UCSD-AML1 (cell line): ENCODE measurements around the gene TMEM120B.

Experiments used
- DNase-seq: peaks from one replicate; lab custom pipeline; 2025; ENCODE audit not compliant: unreplicated experiment; lab: John Stamatoyannopoulos, UW

Gene TMEM120B

DNA sequence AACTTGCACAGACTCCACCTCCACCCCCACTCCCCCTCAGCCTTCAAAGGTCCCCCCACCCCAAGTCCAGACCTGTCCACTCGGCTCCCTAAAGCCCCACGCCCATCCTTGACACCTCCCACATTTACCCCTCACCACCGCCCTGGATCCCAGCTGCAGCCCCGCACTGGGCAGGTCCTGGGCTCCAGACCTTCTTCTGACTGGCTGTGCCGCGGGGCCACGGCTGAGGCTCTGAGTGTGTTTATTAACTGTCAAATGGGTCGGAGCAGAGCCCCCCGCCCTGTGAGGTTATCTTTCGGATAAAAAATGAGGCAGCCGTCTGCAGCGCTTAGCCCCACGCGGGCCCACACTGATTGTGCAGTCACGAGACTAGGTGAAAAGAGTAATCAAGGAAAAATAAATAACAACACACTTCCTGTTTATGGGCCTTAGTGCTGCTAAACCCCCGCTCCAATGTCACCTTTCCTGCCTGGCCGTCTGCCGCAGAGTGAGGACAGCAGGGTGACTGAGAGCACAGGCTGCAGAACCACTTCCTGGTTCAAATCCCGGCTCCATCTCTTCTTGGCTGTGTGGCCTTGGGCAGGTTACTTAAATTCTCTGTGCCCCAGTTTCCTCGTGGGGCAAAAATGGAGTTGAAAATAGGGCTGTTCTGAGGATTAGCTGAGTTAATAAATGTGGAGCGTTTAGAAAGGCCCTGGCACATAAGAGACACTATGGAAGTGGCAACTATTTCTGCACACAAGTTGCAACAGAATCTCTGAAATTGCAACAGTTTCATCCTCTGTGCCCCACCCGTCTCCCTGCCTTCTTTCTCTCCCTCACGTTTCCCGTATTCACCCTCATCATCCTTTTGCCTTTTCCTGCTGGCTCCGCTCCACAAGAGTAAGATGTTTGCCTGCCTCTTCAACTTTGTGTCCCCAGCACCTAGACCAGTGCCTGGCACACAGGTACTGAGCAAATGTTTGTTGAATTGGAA, 100.7 kb downstream of the TMEM120B start:
- DNase-seq = no peak

DNA sequence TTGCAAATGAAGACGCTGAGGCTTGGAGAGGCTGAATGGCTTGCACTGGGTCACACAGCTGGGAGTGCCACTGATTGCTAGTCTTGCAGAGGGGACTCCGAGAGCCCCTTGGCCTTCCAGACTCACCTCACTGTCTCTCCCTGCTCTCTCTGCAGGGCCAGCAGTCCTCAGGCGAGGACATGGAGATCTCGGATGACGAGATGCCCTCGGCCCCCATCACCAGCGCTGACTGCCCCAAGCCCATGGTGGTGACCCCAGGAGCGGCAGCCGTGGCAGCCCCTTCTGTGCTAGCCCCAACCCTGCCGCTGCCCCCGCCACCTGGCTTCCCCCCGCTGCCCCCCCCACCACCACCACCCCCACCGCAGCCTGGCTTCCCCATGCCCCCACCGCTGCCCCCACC, 101.4 kb downstream of the TMEM120B start:
- no peak for DNase-seq

DNA sequence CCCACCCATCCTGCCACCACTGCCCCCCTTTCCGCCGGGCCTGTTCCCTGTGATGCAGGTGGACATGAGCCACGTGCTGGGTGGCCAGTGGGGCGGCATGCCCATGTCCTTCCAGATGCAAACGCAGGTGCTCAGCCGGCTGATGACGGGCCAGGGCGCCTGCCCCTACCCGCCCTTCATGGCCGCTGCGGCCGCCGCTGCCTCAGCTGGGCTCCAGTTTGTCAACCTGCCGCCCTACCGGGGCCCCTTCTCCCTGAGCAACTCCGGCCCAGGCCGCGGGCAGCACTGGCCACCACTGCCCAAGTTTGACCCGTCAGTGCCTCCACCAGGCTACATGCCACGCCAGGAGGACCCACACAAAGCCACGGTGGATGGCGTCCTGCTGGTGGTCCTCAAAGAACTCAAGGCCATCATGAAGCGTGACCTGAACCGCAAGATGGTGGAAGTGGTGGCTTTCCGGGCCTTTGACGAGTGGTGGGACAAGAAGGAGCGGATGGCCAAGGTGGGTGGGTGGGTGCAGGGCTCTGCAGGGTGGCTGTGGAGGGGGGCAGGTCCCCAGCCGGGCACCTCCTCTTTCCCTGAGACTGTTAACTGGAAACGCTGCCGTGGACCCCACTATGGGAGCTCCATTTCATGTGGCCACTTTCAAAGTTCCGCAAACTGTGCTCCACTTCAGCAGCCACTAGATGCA, 102.0 kb downstream of the TMEM120B start:
- DNase-seq = no peak

DNA sequence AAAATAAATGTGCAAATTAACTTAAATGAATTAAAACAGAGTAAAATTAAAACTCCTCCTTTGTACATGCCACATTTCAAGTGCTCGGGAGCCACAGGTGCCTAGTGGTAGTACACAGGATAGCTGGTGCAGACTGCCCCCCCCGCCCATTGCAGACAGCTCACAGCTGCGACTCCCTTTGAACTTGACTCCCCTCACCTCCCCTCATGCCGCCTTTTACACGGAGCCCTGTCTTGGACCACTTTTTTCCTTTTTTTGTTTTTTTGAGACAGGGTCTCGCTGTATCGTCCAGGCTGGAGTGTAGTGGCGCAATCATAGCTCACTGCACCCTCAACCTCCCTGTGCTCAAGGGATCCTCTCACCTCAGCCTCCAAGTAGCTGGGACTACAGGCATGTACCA, 102.7 kb downstream of the TMEM120B start:
- no peak for DNase-seq

DNA sequence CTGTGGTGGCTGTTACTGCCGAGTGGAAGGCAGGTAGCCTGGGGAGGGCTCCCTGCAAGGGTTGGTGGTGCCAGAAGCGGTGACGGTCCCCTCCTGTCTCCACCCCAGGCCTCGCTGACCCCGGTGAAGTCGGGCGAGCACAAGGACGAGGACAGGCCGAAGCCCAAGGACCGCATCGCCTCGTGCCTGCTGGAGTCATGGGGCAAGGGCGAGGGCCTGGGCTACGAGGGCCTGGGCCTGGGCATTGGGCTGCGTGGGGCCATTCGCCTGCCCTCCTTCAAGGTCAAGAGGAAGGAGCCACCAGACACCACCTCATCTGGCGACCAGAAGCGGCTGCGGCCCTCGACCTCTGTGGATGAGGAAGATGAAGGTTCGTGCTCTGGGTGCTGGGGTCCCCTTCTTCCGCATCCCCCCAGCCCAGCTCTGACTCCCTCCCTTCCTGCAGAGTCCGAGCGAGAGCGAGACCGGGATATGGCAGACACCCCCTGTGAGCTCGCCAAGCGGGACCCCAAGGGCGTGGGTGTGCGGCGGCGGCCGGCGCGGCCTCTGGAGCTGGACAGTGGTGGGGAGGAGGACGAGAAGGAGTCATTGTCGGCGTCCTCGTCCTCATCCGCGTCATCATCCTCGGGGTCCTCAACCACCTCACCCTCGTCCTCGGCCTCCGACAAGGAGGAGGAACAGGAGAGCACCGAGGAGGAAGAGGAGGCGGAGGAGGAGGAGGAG, 104.5 kb downstream of the TMEM120B start:
- DNase-seq = no peak

DNA sequence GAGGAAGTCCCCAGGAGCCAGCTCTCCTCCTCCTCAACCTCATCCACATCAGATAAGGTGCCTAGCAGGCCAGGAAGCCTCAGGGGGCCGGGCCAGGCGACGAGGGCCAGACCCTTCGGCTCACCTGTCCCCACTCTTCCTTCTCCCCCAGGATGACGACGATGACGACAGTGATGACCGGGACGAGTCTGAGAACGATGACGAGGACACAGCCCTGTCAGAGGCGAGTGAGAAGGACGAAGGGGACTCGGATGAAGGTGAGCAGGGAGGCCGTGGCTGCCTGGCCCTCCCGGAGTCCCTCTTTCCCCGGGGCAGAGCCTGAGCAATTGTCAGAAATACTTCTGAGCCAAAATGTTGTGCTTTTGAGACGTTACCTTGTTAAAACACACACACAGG, 105.1 kb downstream of the TMEM120B start:
- no peak for DNase-seq

DNA sequence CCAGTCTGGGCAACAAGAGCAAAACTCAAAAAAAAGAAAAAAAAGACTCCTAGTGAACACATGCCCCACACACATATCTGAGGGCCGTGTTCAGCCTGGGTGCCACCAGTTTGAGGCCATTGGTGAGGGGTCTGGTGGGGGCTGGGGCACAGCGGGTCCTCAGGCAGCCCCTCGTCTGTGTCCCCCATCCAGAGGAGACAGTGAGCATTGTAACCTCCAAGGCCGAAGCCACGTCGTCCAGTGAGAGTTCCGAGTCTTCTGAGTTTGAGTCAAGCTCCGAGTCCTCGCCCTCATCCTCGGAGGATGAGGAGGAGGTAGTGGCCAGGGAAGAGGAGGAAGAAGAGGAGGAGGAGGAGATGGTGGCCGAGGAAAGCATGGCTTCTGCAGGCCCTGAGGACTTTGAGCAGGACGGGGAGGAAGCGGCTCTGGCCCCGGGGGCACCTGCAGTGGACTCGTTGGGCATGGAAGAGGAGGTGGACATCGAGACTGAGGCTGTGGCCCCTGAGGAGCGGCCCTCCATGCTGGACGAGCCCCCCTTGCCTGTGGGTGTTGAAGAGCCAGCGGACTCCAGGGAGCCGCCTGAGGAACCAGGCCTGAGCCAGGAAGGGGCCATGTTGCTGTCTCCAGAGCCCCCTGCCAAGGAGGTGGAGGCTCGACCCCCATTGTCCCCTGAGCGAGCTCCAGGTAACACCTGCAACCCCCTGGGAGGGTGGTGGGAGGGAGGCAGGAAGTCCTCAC, 106.8 kb downstream of the TMEM120B start:
- no peak for DNase-seq

GRCh38 chr12:121820056-121820455, 107.5 kb downstream of the TMEM120B start:
- DNase-seq = no peak

GRCh38 chr12:121822393-121823100, 110.0 kb downstream of the TMEM120B start:
- DNase-seq = no peak

- DNase-seq = no peak
Observed at GRCh38 chr12:121823101-121823726, 110.7 kb downstream of the TMEM120B start.

GRCh38 chr12:121823727-121824115, 111.2 kb downstream of the TMEM120B start:
- DNase-seq = no peak

- DNase-seq = no peak
Observed at GRCh38 chr12:121825041-121825523, 112.5 kb downstream of the TMEM120B start.

- no peak for DNase-seq
Observed at GRCh38 chr12:121826318-121827150, 114.0 kb downstream of the TMEM120B start.

GRCh38 chr12:121827351-121828099, 115.0 kb downstream of the TMEM120B start:
- DNase-seq = no peak

DNA sequence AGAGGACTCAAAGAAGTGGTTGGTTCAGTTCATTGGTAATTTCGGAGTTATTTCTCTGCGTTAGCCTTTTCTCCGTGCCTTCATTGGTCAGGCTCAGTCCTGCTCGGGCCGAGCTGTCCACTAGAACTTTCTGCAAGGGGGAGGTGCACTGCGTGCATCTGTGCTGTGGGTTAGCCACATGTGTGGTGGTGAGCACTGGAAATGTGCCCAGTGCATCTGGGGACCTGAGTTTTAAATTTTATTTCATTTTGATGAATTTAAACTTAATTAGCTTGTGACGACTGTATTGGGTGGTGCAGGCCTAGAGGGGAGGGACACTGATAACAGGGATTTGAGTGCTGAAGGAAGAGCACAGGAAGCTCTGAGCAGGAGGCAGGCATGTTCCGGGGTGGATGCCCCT, 115.8 kb downstream of the TMEM120B start:
- no peak for DNase-seq

- no peak for DNase-seq
Observed at GRCh38 chr12:121828826-121829225, 116.3 kb downstream of the TMEM120B start.

DNA sequence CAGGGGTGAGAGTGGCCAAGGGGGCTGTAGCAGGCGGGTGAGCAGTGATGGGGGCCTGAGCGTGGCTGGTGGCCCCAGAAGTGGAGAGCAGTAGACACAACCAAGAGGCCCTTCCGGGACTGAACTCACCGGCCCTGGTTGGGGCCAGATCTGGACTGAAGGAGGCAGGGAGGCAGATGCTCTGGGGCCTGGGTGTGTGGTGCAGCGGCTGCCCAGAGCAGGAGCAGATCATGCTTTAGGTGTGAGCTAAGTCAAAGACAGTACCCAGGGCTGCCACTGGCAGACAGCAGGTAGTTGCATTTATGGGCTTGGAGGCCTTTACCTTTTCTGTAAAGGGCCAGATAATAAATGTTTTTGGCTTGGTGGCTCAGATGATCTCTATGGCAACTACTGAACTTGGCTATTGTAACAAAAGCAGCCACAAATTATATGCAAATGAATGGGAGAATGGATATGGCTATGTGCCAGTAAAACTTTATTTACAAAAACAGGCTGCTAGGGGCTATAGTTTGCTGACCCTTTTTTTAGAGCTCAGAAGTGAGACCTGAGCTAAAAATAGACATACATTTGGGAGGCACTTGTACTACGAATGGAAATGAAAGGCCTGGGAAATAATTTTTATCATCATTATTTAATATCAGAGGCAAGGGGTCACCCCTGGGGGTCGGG, 116.8 kb downstream of the TMEM120B start:
- no peak for DNase-seq

DNA sequence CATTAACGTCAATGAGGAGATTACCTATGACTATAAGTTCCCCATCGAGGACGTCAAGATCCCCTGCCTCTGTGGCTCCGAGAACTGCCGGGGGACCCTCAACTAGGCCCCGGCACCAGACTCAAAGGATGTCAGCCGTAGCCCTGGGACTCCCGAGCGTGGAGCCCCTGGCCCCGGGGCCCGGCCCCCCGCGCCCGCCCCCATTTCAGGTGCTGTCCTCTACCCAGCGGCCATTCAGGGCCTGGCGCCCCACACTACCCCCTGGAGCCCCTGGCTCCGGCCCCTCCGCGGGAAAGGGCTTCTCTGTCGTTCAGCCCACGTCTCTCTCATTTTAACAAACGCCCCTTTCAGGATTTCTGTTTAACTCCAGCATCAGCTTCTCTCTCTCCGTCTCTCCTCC, 117.6 kb downstream of the TMEM120B start:
- no peak for DNase-seq
